ENCODE results near the gene SLX4IP. TPM values are rescaled to one million over a fixed set of nuclear protein-coding genes. Genes with fewer than 3 reads are reported as not detected.

Gene SLX4IP
- total RNA-seq, 2 donors from 2014 or later: 4.7 to 5.8 TPM

DNA sequence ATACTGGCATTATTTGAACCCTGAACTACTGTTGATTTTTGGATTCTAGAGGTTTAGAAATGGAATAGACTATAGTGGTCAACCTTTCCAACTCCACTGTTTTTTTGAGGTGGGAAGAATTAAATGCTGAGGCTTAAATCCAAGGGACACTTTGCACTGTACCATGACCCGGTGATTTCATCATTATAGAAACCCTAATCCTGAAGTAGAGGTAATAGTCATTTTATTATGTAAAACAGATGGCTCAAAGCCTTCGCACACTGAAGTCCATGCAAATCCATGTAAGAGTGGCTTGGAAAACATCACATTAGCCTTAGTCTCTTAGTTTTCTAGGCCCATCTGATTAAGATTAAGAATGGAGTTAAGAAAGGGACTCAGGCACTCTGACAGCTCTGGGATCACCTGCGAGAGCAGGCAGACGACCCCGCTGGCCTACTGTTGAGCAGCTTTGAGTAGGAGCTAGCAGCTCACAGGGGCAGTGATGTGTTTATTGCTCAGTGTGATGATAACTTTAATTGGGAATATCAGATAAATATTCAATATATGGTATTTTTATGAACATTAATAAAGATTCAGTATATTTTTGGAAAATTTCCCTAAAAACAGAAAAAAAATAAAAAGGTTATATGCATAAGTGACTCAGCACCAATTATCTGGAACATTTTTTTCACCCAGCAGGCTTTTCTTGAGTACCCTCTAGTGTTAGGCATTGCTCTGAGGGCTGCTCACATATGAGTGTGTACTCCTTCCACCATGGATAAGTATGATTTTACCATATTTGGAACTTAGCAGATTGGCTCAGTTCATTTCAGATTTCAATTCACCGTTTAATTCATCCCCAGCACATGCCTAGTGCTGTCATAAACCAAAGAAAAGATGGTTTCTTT, 13.4 kb downstream of the SLX4IP start:
- H3K27me3 ChIP-seq (replicated peaks; ENCODE audit: insufficient read depth): no peaks in the 10 kb centered on the region
- H3K9me3 ChIP-seq: no peaks in the 10 kb centered on the region
- H3K27ac ChIP-seq: no peak overlapping the region
- TF ChIP-seq, protein P1, sequence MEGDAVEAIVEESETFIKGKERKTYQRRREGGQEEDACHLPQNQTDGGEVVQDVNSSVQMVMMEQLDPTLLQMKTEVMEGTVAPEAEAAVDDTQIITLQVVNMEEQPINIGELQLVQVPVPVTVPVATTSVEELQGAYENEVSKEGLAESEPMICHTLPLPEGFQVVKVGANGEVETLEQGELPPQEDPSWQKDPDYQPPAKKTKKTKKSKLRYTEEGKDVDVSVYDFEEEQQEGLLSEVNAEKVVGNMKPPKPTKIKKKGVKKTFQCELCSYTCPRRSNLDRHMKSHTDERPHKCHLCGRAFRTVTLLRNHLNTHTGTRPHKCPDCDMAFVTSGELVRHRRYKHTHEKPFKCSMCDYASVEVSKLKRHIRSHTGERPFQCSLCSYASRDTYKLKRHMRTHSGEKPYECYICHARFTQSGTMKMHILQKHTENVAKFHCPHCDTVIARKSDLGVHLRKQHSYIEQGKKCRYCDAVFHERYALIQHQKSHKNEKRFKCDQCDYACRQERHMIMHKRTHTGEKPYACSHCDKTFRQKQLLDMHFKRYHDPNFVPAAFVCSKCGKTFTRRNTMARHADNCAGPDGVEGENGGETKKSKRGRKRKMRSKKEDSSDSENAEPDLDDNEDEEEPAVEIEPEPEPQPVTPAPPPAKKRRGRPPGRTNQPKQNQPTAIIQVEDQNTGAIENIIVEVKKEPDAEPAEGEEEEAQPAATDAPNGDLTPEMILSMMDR (IDR thresholded peaks at IDR 0.05): no peak
- H3K36me3 ChIP-seq: no peaks in the 10 kb centered on the region
- ATAC-seq (ENCODE audit: insufficient number of reproducible peaks, low FRiP score, low read depth) (no peak), DNase-seq (ENCODE audit: low spot score) (no peak)
- H3K4me3 ChIP-seq: no peak overlapping the region
- H3K4me1 ChIP-seq (ENCODE audit: control insufficient read depth in 1 of 2, low read depth in 2 of 2): no peaks in the 10 kb centered on the region

DNA sequence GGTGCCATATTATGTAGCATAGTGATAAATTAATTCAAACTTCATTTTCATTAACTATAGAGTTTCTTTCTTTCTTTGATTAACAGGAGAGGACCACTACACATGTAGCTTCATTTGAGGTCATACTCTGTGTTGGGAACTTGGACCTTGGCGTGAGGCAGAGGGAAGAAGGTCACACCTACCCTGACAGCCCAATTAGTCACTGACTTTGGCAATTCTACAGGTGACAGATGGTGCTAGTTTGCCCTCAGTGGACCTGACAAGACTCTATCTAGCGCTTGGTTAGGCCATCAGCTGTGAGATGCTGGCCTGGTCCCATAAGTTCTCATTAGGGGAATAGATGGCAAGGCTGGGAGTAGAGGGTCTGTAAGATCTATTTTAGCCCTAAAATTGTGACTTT, 14.2 kb downstream of the SLX4IP start:
- no peak for ATAC-seq (ENCODE audit: insufficient number of reproducible peaks, low FRiP score, low read depth)
- TF ChIP-seq, protein P1 (IDR thresholded peaks at IDR 0.05): no peak
- H3K9me3 ChIP-seq: no peaks in the 10 kb centered on the region
- no peaks in the 10 kb centered on the region for H3K4me1 ChIP-seq (ENCODE audit: control insufficient read depth in 1 of 2, low read depth in 2 of 2)
- no peaks in the 10 kb centered on the region for H3K36me3 ChIP-seq
- no peaks in the 10 kb centered on the region for H3K27me3 ChIP-seq (replicated peaks; ENCODE audit: insufficient read depth)
- no peak overlapping the region for H3K4me3 ChIP-seq
- no peak overlapping the region for H3K27ac ChIP-seq
- no peak for DNase-seq (ENCODE audit: low spot score)

DNA sequence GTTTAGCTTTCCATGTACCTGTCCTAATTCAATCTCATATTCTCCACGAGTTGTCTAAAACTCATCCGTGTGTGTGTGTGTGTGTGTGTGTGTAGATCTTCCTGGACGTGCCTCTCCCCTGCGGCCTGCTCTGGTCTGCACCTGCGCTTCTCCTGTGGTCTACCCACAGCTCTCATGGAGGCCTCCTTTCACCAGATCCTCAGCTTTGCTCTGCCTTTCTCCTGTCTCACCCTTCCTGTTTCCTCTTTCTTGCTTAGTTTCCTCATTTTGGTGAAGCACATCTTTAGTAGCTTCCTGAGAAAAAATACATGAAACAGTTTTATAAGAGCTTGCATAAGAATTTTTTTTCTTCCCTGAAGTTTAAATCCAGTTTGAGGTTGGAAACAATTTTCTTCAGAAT, 18.1 kb downstream of the SLX4IP start:
- H3K4me3 ChIP-seq: no peak overlapping the region
- H3K4me1 ChIP-seq (ENCODE audit: control insufficient read depth in 1 of 2, low read depth in 2 of 2): no peaks in the 10 kb centered on the region
- ATAC-seq (ENCODE audit: insufficient number of reproducible peaks, low FRiP score, low read depth): no peak
- no peaks in the 10 kb centered on the region for H3K36me3 ChIP-seq
- H3K27ac ChIP-seq: no peak overlapping the region
- H3K9me3 ChIP-seq: no peaks in the 10 kb centered on the region
- DNase-seq (ENCODE audit: low spot score): no peak
- TF ChIP-seq, protein P1 (IDR thresholded peaks at IDR 0.05): no peak
- no peaks in the 10 kb centered on the region for H3K27me3 ChIP-seq (replicated peaks; ENCODE audit: insufficient read depth)

DNA sequence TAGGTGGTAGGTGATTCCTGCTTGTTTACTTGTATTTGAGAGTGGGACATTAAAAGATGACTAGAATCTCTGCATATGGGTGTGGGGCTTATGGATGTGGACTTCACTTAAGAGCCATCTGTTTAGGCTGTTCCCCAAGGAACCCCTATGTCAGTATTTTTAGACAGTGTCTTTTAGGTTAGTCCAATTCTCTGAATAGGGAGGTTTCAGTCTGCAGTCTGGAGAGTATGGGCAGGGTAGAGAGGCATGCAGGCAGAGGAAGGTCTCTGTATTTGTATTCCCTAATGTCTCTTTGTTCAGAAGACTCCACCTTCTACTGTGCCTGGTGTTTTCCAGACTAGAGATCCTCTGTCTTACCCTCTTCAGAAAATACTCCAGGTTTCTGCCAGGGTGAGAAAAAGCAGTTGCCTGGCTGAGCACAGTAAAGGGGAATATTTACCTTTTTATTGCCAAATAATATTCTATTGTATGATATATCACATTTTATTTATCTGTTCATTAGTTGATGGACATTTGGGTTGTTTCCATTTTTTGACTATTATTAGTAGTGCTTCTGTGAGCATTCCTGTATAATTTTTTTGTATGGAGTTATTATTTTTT, 19.1 kb downstream of the SLX4IP start:
- H3K4me3 ChIP-seq: no peak overlapping the region
- H3K27ac ChIP-seq: no peak overlapping the region
- no peak for ATAC-seq (ENCODE audit: insufficient number of reproducible peaks, low FRiP score, low read depth)
- no peaks in the 10 kb centered on the region for H3K36me3 ChIP-seq
- H3K9me3 ChIP-seq: no peaks in the 10 kb centered on the region
- no peaks in the 10 kb centered on the region for H3K4me1 ChIP-seq (ENCODE audit: control insufficient read depth in 1 of 2, low read depth in 2 of 2)
- no peaks in the 10 kb centered on the region for H3K27me3 ChIP-seq (replicated peaks; ENCODE audit: insufficient read depth)
- DNase-seq (ENCODE audit: low spot score): no peak
- TF ChIP-seq, protein P1 (IDR thresholded peaks at IDR 0.05): no peak

DNA sequence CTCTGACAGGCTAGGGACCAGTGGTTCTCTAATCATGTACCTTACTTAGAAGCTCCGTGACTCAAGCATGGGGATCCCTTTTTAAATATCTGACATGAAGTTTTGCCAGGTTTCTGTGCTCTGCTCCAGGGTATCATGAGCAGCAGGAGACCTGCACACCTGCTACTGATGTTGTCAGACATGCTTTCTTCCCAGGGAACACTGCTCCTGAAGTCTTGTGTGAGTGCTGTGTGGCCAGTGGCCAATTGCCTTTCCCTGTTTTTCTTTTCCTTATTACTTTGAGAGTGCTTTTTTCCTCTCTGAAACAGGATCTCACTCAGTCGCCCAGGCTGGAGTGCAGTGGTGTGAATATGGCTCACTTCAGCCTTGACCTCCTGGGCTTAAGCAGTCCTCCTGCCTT, 26.4 kb downstream of the SLX4IP start:
- Histone ChIP-seq H3K9me3 (no peaks in the 10 kb centered on the region), H3K27me3 (replicated peaks; ENCODE audit: insufficient read depth) (no peaks in the 10 kb centered on the region), H3K27ac (no peak overlapping the region), H3K4me3 (no peak overlapping the region), H3K36me3 (no peaks in the 10 kb centered on the region), H3K4me1 (ENCODE audit: control insufficient read depth in 1 of 2, low read depth in 2 of 2) (peaks cover 6 to 10% of the 10 kb centered on the region in 2 donors)
- no peak for DNase-seq (ENCODE audit: low spot score)
- no peak for ATAC-seq (ENCODE audit: insufficient number of reproducible peaks, low FRiP score, low read depth)
- TF ChIP-seq, protein P1 (IDR thresholded peaks at IDR 0.05): no peak
